HEK293 (cell line): ENCODE data around the gene LRRC10B.

Experiments used
- CTCF ChIA-PET: fragments of 350-600 bp; formaldehyde crosslinking; extraction: SDS; loops from one replicate; lab custom pipeline; 2021; ENCODE audit warnings: antibody characterized with exemption; lab: Yijun Ruan, JAX
- POLR2A ChIA-PET: fragments of 300-600 bp; formaldehyde crosslinking; extraction: SDS; loops from one replicate; lab custom pipeline; 2020; ENCODE audit warnings: antibody characterized with exemption, inconsistent platforms; lab: Yijun Ruan, JAX
- H3K27ac ChIP-seq: fragments of 200-500 bp; sonication (Bioruptor generic); 2 replicates; pipeline ENCODE4 v1.5.1; 2014; ENCODE audit warnings: low read depth, low read length, control low read depth, inconsistent platforms; ENCODE audit errors: extremely low read depth
- H3K36me3 ChIP-seq, 2 experiments: fragments of 200-500 bp in 1 of 2; sonication (Bioruptor generic) in 1 of 2; 1 replicate in 1 of 2; 2 replicates in 1 of 2; pipeline ENCODE4 v1.5.1; 2014 to 2017; ENCODE audit warnings: inconsistent platforms in 2 of 2, low read length in 2 of 2; ENCODE audit not compliant: control insufficient read depth in 2 of 2, insufficient read depth in 1 of 2
- H3K4me1 ChIP-seq: fragments of 200-500 bp; sonication (Bioruptor generic); 2 replicates; pipeline ENCODE4 v1.5.1; 2014; ENCODE audit warnings: mild to moderate bottlenecking, low read length, inconsistent platforms; ENCODE audit not compliant: control insufficient read depth, insufficient read depth
- H3K4me3 ChIP-seq: 2 replicates; pipeline ENCODE4 v1.5.1; 2011; ENCODE audit warnings: low read depth, mild to moderate bottlenecking, control low read depth, low read length, moderate library complexity
- H3K9me3 ChIP-seq: fragments of 200-500 bp; sonication (Bioruptor generic); 2 replicates; pipeline ENCODE4 v1.5.1; 2014; ENCODE audit warnings: low read depth, low read length, inconsistent platforms; ENCODE audit not compliant: control insufficient read depth, insufficient read depth
- BCL11A ChIP-seq: fragments of 450-650 bp; formaldehyde crosslinking; IDR thresholded peaks from 2 replicates; pipeline ENCODE4 v1.5.1; 2016; ENCODE audit warnings: low read depth, missing biosample characterization, missing genetic modification characterization
- BCL11B ChIP-seq: fragments of 450-650 bp; formaldehyde crosslinking; IDR thresholded peaks from 2 replicates; pipeline ENCODE4 v1.5.1; 2016; ENCODE audit warnings: low read depth, missing biosample characterization, missing genetic modification characterization
- CTCF ChIP-seq: fragments of 450-650 bp; formaldehyde crosslinking; IDR thresholded peaks from 2 replicates; pipeline ENCODE4 v1.5.1; 2016; ENCODE audit warnings: missing biosample characterization, missing genetic modification characterization
- MYNN ChIP-seq: fragments of 450-650 bp; formaldehyde crosslinking; IDR thresholded peaks from 2 replicates; pipeline ENCODE4 v1.5.1; 2016; ENCODE audit warnings: missing biosample characterization, missing genetic modification characterization, borderline replicate concordance
- OSR2 ChIP-seq: fragments of 450-650 bp; formaldehyde crosslinking; IDR thresholded peaks from 2 replicates; pipeline ENCODE4 v1.5.1; 2016; ENCODE audit warnings: missing biosample characterization, missing genetic modification characterization
- RBAK ChIP-seq: fragments of 450-650 bp; formaldehyde crosslinking; IDR thresholded peaks from 2 replicates; pipeline ENCODE4 v1.5.1; 2016; ENCODE audit warnings: missing biosample characterization, missing genetic modification characterization
- SP2 ChIP-seq: fragments of 450-650 bp; formaldehyde crosslinking; IDR thresholded peaks from 2 replicates; pipeline ENCODE4 v1.5.1; 2016; ENCODE audit warnings: missing biosample characterization, missing genetic modification characterization
- ZBTB11 ChIP-seq: fragments of 450-650 bp; formaldehyde crosslinking; conservative IDR thresholded peaks from 2 replicates; pipeline ENCODE4 v1.5.1; 2016; ENCODE audit warnings: low read depth, missing biosample characterization, missing genetic modification characterization
- ZNF112 ChIP-seq: fragments of 450-650 bp; formaldehyde crosslinking; IDR thresholded peaks from 2 replicates; pipeline ENCODE4 v1.5.0; 2017; ENCODE audit warnings: missing biosample characterization, missing genetic modification characterization
- ZNF211 ChIP-seq: fragments of 450-650 bp; formaldehyde crosslinking; IDR thresholded peaks from 2 replicates; pipeline ENCODE4 v1.5.1; 2016; ENCODE audit warnings: low read depth, missing biosample characterization, missing genetic modification characterization
- ZNF214 ChIP-seq: fragments of 450-650 bp; formaldehyde crosslinking; IDR thresholded peaks from 2 replicates; pipeline ENCODE4 v1.5.1; 2017; ENCODE audit warnings: missing biosample characterization, mild to moderate bottlenecking, missing genetic modification characterization, borderline replicate concordance
- ZNF221 ChIP-seq: fragments of 450-650 bp; formaldehyde crosslinking; IDR thresholded peaks from 2 replicates; pipeline ENCODE4 v1.5.1; 2017; ENCODE audit warnings: missing biosample characterization, missing genetic modification characterization, borderline replicate concordance
- ZNF223 ChIP-seq: fragments of 450-650 bp; formaldehyde crosslinking; IDR thresholded peaks from 2 replicates; pipeline ENCODE4 v1.5.1; 2016; ENCODE audit warnings: missing biosample characterization, missing genetic modification characterization
- ZNF23 ChIP-seq: fragments of 450-650 bp; formaldehyde crosslinking; IDR thresholded peaks from 2 replicates; pipeline ENCODE4 v1.5.1; 2016; ENCODE audit warnings: missing biosample characterization, missing genetic modification characterization, borderline replicate concordance
- ZNF488 ChIP-seq: fragments of 450-650 bp; formaldehyde crosslinking; IDR thresholded peaks from 2 replicates; pipeline ENCODE4 v1.5.1; 2016; ENCODE audit warnings: missing biosample characterization, missing genetic modification characterization
- ZNF510 ChIP-seq: fragments of 450-650 bp; formaldehyde crosslinking; IDR thresholded peaks from 2 replicates; pipeline ENCODE4 v1.5.1; 2018; ENCODE audit warnings: mild to moderate bottlenecking, missing genetic modification characterization, missing biosample characterization; ENCODE audit not compliant: insufficient replicate concordance
- ZNF692 ChIP-seq: fragments of 450-650 bp; formaldehyde crosslinking; IDR thresholded peaks from 2 replicates; pipeline ENCODE4 v1.5.1; 2016; ENCODE audit warnings: missing biosample characterization, missing genetic modification characterization
- TF ChIP-seq, protein P1 (sequence below): fragments of 450-650 bp; formaldehyde crosslinking; IDR thresholded peaks from 2 replicates; pipeline ENCODE4 v1.5.1; 2017; ENCODE audit warnings: missing biosample characterization, missing genetic modification characterization
- TF ChIP-seq, protein P2 (sequence below): fragments of 450-650 bp; IDR thresholded peaks from 2 replicates; pipeline ENCODE4 v1.5.1; 2018; ENCODE audit warnings: missing biosample characterization, mild to moderate bottlenecking, missing genetic modification characterization

Gene LRRC10B

DNA sequence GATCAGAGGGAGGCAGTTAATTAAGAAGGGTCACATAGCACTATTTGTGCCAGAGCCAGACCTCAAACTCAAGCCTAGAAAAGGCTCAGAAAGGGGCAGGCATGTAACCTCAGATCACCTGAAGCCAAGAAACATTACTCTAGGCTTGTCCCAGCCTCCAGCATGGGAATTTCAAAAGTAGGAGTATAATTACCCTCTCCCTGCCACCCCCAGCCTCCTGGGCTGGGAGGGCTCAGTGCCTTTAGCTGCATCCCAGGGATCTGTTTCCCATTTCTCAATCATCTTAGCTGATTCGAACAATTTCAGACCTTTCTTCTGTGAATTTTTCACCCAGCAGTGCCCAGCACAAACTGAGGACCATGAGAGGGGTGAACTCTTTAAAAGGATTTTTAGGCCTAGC is 33.1 kb upstream of the LRRC10B start:
- Histone ChIP-seq H3K9me3 (no peaks in the 10 kb centered on the region), H3K4me3 (no peak overlapping the region), H3K36me3 (peaks cover 0 to 8% of the 10 kb centered on the region in 2 experiments; a peak in 1 of 3 replicates), H3K4me1 (no peaks in the 10 kb centered on the region), H3K27ac (no peak overlapping the region)
- POLR2A ChIA-PET: no interaction called here
- CTCF ChIA-PET: interaction anchor here (0.6 to 11.7 kb wide), 13 partner anchors 7 to 560 kb away, joined by 3 to 325 read pairs (median 4); partner anchors contain the start of gene LRRC10B
- TF ChIP-seq ZNF488 (tag by site-specific recombination) (no peak), ZNF221 (tag by site-specific recombination) (no peak), ZNF223 (tag by site-specific recombination) (no peak), ZBTB11 (tag by site-specific recombination) (no peak), SP2 (tag by site-specific recombination) (no peak), ZNF211 (tag by site-specific recombination) (no peak), CTCF (tag by site-specific recombination) (no peak), BCL11A (no peak)
- TF ChIP-seq, protein P1, sequence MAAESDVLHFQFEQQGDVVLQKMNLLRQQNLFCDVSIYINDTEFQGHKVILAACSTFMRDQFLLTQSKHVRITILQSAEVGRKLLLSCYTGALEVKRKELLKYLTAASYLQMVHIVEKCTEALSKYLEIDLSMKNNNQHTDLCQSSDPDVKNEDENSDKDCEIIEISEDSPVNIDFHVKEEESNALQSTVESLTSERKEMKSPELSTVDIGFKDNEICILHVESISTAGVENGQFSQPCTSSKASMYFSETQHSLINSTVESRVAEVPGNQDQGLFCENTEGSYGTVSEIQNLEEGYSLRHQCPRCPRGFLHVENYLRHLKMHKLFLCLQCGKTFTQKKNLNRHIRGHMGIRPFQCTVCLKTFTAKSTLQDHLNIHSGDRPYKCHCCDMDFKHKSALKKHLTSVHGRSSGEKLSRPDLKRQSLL: no peak

GRCh38 chr11:61476371-61476770 is 32.2 kb upstream of the LRRC10B start:
- H3K36me3 ChIP-seq: peaks cover 0 to 4% of the 10 kb centered on the region in 2 experiments; a peak in 1 of 3 replicates
- CTCF ChIA-PET: interaction anchor here (0.6 to 11.7 kb wide), 14 partner anchors 8 to 1537 kb away, joined by 3 to 325 read pairs (median 7); partner anchors contain the start of genes LRRC10B and MS4A15
- no peak overlapping the region for H3K4me3 ChIP-seq
- H3K9me3 ChIP-seq: no peaks in the 10 kb centered on the region
- H3K4me1 ChIP-seq: no peaks in the 10 kb centered on the region
- no peak overlapping the region for H3K27ac ChIP-seq
- TF ChIP-seq SP2 (tag by site-specific recombination): no peak
- no peak for TF ChIP-seq ZNF510 (tag by site-specific recombination)
- TF ChIP-seq, protein P2, sequence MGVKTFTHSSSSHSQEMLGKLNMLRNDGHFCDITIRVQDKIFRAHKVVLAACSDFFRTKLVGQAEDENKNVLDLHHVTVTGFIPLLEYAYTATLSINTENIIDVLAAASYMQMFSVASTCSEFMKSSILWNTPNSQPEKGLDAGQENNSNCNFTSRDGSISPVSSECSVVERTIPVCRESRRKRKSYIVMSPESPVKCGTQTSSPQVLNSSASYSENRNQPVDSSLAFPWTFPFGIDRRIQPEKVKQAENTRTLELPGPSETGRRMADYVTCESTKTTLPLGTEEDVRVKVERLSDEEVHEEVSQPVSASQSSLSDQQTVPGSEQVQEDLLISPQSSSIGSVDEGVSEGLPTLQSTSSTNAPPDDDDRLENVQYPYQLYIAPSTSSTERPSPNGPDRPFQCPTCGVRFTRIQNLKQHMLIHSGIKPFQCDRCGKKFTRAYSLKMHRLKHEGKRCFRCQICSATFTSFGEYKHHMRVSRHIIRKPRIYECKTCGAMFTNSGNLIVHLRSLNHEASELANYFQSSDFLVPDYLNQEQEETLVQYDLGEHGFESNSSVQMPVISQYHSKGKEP (tag by site-specific recombination): no peak
- no peak for TF ChIP-seq ZNF112 (tag by site-specific recombination)
- no peak for TF ChIP-seq RBAK
- TF ChIP-seq ZNF692: no peak
- TF ChIP-seq ZNF214 (tag by site-specific recombination): no peak
- TF ChIP-seq MYNN: no peak
- TF ChIP-seq OSR2 (tag by site-specific recombination): no peak
- no peak for TF ChIP-seq BCL11B (tag by site-specific recombination)
- no peak for TF ChIP-seq ZNF23 (tag by site-specific recombination)
- POLR2A ChIA-PET: no interaction called here
